Mesenteric fat pad (tissue), 1 donor: ENCODE data around the gene CDK4. TPM values are rescaled to one million over a fixed set of nuclear protein-coding genes. Genes with fewer than 3 reads are reported as not detected.
A peak's percentile ranks its signal among the peaks of the same experiment; 100 is the strongest.

Experiments used
- DNase-seq: peaks from one replicate; pipeline ENCODE4 v3.0.0-alpha.2; 2020; ENCODE audit warnings: low spot score
- total RNA-seq: library from RNA; stranded (reverse); fragmentation: NEBNext Ultra II Directional; extraction: Animal tissue kit (Norgen Biotek cat#: 25700); gene quantifications from one replicate; pipeline ENCODE4 v1.2.1, GENCODE V29; 2021
- donor health status: DM: yes; HTN: yes; CAD: no.

CDK4 gene
- total RNA-seq, 1 donor from 2014 or later, result 87.0 TPM

DNA sequence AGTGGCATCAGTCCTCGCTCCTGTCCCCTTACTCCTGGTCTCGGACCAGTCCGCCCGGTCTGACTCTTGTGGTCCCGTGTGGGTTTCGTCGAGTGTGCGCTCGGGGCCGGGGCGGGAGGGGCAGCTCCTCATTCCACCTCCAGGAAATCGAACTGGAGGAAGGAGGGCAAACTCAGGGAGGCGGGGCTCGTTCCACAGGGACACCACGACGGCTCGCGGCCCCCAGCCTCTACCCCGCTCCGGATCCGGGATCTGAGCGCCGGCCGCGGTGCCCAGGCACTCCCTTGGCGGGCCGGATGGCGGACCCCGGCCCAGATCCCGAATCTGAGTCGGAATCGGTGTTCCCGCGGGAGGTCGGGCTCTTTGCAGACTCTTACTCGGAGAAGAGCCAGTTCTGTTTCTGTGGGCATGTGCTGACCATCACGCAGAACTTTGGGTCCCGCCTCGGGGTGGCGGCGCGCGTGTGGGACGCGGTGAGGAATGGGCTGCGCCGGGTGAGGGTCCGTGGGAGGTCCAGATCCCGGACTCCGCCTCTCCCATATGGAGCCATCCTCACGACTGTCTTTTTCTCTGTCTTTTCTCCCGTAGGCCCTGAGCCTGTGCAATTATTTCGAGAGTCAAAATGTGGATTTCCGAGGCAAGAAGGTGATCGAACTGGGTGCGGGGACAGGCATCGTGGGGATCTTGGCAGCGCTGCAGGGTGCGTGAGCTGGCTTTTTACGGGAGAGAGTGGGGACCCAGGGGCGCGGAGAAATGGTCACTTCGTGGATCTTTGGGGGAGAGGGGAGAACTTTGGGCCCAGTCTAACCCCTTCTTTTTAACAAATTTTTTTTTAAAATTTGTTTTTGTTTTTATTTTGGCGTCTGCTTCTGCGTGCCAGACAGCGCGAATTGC, 20.6 kb upstream of the CDK4 start, which contains the start of gene EEF1AKMT3:
Gene EEF1AKMT3 (plus strand): TSS at position 186 of the 894 bp plus-strand sequence. CDS start 111 bp downstream, at position 297.
- DNase-seq, result peak; percentile 91

DNA sequence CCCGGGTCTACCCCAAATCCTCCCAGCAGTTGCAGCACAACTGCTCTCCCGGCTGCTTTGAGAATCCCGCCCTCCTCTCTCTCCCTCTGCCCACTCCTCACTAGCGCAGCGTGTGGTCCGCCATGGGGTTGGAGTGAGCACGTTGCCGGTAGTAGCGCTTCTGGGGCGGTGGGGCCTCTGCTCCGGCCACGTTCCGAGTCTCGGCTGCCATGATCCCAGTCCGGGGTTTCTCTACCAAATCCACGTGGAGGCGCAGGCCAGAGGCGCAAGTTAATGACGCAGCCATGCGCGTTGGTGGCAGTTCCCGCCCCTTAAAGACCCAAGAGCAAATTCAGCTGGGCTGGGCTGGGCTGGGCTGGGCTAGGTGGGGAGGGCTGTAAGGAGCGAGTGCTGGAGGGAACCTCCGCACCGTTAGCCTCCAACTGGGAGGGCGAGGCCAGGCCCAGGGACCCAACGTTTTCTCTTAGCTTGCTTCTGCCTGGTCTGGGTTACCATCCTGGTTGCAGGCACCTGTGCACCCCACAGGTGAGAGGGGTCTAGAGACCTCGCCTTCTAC, 19.8 kb upstream of the CDK4 start, which contains the start of gene METTL1:
Gene METTL1 (minus strand): TSS at position 233 of the 556 bp plus-strand sequence. CDS start 22 bp downstream, at position 211.
- peak; percentile 97 for DNase-seq

DNA sequence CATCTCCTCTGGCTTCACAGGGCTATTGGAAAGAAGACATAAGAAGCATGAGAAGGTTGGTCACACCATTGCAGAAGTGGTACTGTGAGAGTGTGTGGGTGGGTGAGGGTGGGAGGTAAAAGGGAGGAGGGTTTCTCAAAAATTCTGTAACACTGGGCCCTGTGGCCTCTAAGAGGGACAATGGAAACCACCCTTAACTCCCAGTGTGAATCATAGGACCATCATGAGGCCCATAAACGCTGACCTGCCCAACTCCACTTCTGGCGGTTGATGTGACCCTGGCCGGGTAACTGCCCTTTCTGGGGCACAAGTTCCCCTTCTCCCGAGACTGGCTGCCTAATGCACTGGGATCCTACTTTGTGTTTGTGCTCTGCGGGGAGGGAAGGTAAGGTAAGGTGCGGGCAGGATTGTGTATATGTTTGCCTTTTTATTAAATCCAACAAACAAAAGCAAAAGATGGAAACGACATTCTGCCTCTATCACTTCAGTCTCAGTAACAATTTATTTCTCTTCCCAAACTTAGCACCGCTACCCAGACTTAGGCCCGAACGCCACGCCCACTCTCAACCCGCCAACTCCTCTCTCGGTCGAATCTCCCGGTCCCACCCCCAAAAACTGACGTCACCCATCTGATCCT, 19.2 kb upstream of the CDK4 start:
- peak; percentile 92 for DNase-seq

- peak; percentile 20 for DNase-seq
These were observed 18.6 kb upstream of the CDK4 start for GRCh38 chr12:57770734-57771133.

GRCh38 chr12:57769594-57769993, 17.5 kb upstream of the CDK4 start:
- peak; percentile 88 for DNase-seq

- peak; percentile 8 for DNase-seq
These were observed 15.8 kb upstream of the CDK4 start for GRCh38 chr12:57767876-57768275.

DNA sequence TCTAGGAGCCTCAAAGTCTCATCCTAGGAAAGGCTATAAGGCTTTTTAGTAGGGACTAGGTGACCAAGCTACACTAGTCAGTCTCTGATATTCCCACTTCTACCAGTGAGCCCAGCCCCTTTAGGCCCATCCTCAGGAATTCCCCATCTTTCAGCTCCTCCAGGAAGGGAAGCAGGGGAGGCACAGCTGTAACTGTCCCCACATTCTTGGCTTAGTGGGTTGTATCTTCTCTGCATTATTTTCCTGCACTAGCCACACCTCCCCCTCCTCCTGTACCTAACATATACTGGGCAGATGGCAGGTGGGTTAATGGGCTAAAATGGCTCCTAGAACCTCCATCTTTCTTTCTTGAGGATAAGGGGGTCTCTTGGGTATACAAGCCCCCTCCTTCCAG, 15.2 kb upstream of the CDK4 start:
- no peak for DNase-seq

GRCh38 chr12:57766464-57767304, 14.6 kb upstream of the CDK4 start, which contains the start of gene CYP27B1:
Gene CYP27B1, minus strand, starts transcription at chr12:57767078. Its CDS starts 37 bp downstream, at chr12:57767041.
- peak; percentile 89 for DNase-seq

DNA sequence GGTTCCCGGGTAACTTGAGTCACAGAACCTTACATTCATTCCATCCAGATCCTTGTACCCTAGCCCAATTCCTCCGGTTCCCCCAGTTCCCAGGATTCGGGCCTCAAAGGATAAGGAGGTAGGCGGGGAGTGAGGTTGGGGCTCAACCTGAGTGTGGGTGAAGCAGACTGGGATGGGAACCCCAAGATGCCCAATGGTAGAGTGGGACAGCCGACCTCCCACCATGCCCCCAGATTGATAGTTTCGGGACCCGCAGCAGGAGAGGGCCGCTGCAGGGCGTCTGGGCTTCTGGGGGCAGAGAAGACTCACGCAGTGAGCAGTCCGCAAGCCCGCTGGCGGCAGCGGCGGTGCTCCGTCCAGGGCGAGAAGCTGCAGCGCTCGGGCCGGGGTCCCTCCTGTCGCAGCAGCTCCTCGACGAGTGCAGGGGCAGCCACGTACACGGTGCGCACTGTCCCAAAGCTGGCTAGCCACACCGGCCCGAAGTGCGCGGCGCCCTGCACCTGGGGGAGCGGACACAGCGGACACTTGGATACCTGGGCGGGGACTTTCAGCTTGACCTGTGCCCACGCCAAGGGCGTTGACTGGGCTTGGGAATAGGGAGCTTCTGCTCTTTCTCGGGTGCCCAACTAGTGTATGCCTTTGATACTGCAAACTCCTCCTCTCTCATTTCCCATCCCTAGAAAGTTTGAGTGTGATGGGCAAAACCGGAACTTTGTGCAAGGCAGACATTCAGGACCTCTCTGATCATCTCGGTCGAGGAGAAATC, 13.8 kb upstream of the CDK4 start:
- DNase-seq, result no peak

DNA sequence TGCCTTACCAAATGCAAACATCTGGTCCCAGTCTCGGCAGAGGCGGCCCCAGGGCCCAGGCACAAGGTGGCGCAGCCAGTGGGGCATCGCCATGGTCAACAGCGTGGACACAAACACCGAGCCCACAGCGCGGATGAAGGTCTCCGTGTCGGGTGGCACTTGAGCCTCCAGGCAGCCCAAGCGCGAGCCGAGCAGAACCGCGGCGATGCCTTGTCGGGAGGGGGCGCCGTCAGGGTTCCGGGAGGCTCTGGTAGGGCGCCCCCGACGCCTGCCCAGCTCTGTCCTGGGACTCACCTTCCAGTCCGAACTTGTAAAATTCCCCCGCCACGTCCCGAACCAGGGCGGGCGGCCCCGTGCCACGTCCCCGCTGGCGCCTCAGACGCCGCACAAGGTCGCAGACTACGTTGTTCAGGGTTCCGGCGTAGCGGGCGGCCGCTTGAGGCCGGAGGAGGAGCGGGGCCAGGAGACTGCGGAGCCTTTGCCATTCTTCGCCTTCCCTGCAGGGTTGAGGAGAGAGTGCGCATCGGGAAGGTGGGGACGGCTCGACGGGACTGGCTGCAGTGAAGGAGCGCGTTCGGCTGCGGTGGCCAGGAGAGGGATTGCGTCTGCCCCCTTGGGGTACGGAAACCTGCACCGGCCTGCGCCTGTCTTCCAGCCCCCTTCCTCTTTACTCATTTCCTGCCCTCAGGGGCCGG, 13.0 kb upstream of the CDK4 start:
- no peak for DNase-seq

DNA sequence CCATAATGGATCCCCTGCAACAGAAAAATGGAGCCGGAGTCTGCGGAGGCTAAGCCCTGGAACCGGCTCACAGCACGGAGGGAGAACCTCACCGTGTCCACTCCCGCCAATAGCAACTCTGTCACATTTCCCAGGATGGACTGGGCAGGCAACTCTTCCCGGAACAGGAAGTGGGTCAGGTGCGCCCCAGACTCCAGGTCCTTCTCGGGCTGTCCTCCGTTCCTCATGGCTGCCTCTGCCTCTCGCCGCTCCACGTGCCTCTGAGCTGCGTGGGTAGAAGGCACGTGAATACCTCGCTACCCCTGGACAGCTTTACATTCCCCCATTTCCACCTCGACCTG, 12.5 kb upstream of the CDK4 start:
- DNase-seq, result no peak

DNA sequence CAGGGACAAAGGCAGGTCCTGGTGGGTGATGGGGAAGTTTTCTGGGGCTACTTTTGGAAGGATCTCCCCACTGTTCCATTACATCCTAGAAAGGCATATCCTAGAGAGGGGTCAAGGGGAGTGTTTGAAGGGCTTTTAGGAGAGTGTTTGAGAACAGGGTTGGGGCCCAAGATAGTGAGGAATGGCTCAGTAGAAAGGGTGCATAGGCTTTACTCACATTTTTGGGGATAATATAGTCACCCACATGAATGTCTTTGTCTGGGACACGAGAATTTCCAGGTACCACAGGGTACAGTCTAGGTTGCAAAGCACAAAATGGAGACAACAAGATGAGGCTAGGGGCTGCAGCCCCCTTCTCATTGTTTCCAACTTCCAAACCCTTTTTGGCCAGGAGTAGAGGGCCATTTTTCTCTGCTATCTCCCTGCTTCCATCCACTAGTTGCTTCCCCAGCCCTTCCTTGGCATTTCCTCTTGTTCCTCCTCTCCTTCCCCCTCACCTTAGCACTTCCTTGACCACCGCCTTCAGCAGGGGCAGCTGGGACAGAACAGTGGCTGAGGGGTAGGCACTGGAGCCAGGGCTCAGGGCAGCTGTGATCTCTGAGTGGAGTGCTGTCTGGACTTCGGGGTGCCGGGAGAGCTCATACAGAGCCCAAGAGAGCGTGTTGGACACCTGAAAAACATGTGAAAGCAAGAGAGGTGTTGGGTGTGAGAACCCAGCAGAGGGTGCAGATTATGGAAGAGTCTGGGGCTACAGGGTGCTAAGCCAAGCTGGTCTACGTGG, 12.0 kb upstream of the CDK4 start:
- DNase-seq, result no peak

- DNase-seq, result no peak
These were observed 10.4 kb upstream of the CDK4 start for GRCh38 chr12:57762463-57762862.

GRCh38 chr12:57761391-57761998, 9.4 kb upstream of the CDK4 start:
- no peak for DNase-seq

GRCh38 chr12:57760347-57760982, 8.4 kb upstream of the CDK4 start:
- DNase-seq, result no peak

- DNase-seq, result no peak
These were observed 7.4 kb upstream of the CDK4 start for GRCh38 chr12:57759360-57759980.

GRCh38 chr12:57758552-57759359, 6.6 kb upstream of the CDK4 start:
- no peak for DNase-seq
